AG04450 (cell line): ENCODE data around the gene ARFGAP2. TPM values are rescaled to one million over a fixed set of nuclear protein-coding genes. Genes with fewer than 3 reads are reported as not detected.

Experiments
- CTCF ChIA-PET: fragments of 300-600, 350-600 bp; formaldehyde crosslinking; extraction: SDS; loops from one replicate; lab custom pipeline; 2022; ENCODE audit warnings: antibody characterized with exemption, inconsistent platforms; lab: Charles Lee
- POLR2A ChIA-PET: fragments of 350-600 bp; formaldehyde crosslinking; extraction: SDS; loops from one replicate; lab custom pipeline; 2021; ENCODE audit warnings: antibody characterized with exemption, inconsistent platforms; lab: Yijun Ruan, JAX
- DNase-seq: peaks from one replicate; pipeline ENCODE4 v3.0.0-alpha.2; 2011; ENCODE audit warnings: low read depth, low spot score
- H3K27ac ChIP-seq: one replicate; pipeline ENCODE4 v1.5.1; 2012; ENCODE audit warnings: low read depth, low read length, control low read depth
- H3K27me3 ChIP-seq: one replicate; pipeline ENCODE4 v1.6.0; 2012; ENCODE audit warnings: low read length; ENCODE audit not compliant: control insufficient read depth, insufficient read depth
- H3K4me3 ChIP-seq: 2 replicates; pipeline ENCODE4 v1.5.1; 2011; ENCODE audit warnings: mild to moderate bottlenecking, low read depth, low read length, control low read depth
- H3K9me3 ChIP-seq: 2 replicates; pipeline ENCODE4 v1.5.1; 2012; ENCODE audit warnings: low read length; ENCODE audit not compliant: control insufficient read depth, insufficient read depth
- CTCF ChIP-seq: IDR thresholded peaks from 2 replicates; pipeline ENCODE4 v1.5.1; 2011; ENCODE audit warnings: low read depth, low read length, control low read depth, inconsistent platforms
- polyA plus RNA-seq: library from polyadenylated mRNA; depleted of rRNA; stranded (reverse); fragments of >200 nt; gene quantifications from 2 replicates; pipeline ENCODE4 v1.2.3, GENCODE V29; 2011

Gene ARFGAP2
- polyA plus RNA-seq, 1 experiment, result 38.6 TPM

GRCh38 chr11:47156951-47157350 lies 19.7 kb downstream of the ARFGAP2 start:
- ChIA-PET CTCF (interaction anchor here (1.4 kb wide), 1 partner anchor 198 kb away, joined by 5 read pairs; no protein-coding TSS in a partner anchor), POLR2A (no interaction called here)
- no peak overlapping the region for H3K4me3 ChIP-seq
- no peaks in the 10 kb centered on the region for H3K9me3 ChIP-seq
- H3K27ac ChIP-seq, result no peak overlapping the region
- DNase-seq, result no peak
- H3K27me3 ChIP-seq, result no peaks in the 10 kb centered on the region
- no peak for TF ChIP-seq CTCF

GRCh38 chr11:47156333-47156732 lies 20.3 kb downstream of the ARFGAP2 start:
- ChIA-PET POLR2A (no interaction called here), CTCF (interaction anchor here (1.4 kb wide), 1 partner anchor 198 kb away, joined by 5 read pairs; no protein-coding TSS in a partner anchor)
- H3K27ac ChIP-seq, result no peak overlapping the region
- no peak overlapping the region for H3K4me3 ChIP-seq
- no peaks in the 10 kb centered on the region for H3K27me3 ChIP-seq
- DNase-seq, result no peak
- no peaks in the 10 kb centered on the region for H3K9me3 ChIP-seq
- no peak for TF ChIP-seq CTCF

GRCh38 chr11:47155879-47156278 lies 20.8 kb downstream of the ARFGAP2 start:
- no peak for TF ChIP-seq CTCF
- H3K9me3 ChIP-seq, result no peaks in the 10 kb centered on the region
- no peak overlapping the region for H3K27ac ChIP-seq
- DNase-seq, result no peak
- CTCF ChIA-PET, result interaction anchor here (1.3 to 1.6 kb wide), 3 partner anchors 130 to 235 kb away, joined by 3 to 5 read pairs (median 4); no protein-coding TSS in a partner anchor
- POLR2A ChIA-PET, result interaction anchor here (0.6 kb wide), 1 partner anchor 9 kb away, joined by 6 read pairs; no protein-coding TSS in a partner anchor
- no peak overlapping the region for H3K4me3 ChIP-seq
- no peaks in the 10 kb centered on the region for H3K27me3 ChIP-seq

- Histone ChIP-seq H3K4me3 (no peak overlapping the region), H3K27ac (no peak overlapping the region), H3K27me3 (no peaks in the 10 kb centered on the region), H3K9me3 (no peaks in the 10 kb centered on the region)
- no peak for TF ChIP-seq CTCF
- no peak for DNase-seq
- ChIA-PET POLR2A (interaction anchor here (0.5 to 0.6 kb wide), 2 partner anchors 10 to 353 kb away, joined by 3 to 6 read pairs; no protein-coding TSS in a partner anchor), CTCF (interaction anchor here (0.8 to 2.8 kb wide), 7 partner anchors 51 to 269 kb away, joined by 3 to 28 read pairs (median 4); no protein-coding TSS in a partner anchor)
Observed at GRCh38 chr11:47154616-47155570, 21.8 kb downstream of the ARFGAP2 start.
